ENCODE measurements around the gene RAMAC.

Gene RAMAC

DNA sequence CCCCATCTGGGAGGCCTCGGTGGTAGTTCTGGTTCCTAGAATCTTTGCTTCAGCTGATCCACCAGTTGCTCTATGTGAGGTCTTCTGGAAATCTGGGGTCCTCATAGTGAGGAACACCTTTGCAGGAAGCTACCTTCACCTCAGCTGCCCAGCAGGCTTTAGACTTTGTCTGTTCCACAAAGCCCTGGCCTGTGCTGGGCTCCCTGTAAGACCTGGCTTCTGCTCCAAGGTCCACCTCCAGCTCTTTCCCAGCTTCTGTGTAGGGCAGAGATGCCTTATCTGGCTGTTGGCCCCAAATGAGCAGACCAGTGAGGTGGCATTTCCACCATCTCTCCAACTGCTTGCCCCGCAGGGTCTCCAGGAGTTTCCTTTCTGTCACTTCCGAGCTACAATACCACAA is 25.2 kb upstream of the RAMAC start:
- no peaks in the 10 kb centered on the region for H3K4me1 ChIP-seq (ENCODE audit: low read length)
- H3K9me3 ChIP-seq (ENCODE audit: insufficient read depth, low read length): no peaks in the 10 kb centered on the region
- H3K36me3 ChIP-seq (replicated peaks; ENCODE audit: low read depth, low read length): no peaks in the 10 kb centered on the region
- H3K4me3 ChIP-seq (ENCODE audit: low read length): no peak overlapping the region
- TF ChIP-seq EZH2phosphoT487 (IDR thresholded peaks at IDR 0.05; ENCODE audit: low read depth): no peak
- TF ChIP-seq, protein P1, sequence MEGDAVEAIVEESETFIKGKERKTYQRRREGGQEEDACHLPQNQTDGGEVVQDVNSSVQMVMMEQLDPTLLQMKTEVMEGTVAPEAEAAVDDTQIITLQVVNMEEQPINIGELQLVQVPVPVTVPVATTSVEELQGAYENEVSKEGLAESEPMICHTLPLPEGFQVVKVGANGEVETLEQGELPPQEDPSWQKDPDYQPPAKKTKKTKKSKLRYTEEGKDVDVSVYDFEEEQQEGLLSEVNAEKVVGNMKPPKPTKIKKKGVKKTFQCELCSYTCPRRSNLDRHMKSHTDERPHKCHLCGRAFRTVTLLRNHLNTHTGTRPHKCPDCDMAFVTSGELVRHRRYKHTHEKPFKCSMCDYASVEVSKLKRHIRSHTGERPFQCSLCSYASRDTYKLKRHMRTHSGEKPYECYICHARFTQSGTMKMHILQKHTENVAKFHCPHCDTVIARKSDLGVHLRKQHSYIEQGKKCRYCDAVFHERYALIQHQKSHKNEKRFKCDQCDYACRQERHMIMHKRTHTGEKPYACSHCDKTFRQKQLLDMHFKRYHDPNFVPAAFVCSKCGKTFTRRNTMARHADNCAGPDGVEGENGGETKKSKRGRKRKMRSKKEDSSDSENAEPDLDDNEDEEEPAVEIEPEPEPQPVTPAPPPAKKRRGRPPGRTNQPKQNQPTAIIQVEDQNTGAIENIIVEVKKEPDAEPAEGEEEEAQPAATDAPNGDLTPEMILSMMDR (IDR thresholded peaks at IDR 0.05; ENCODE audit: low read depth, low read length): no peak
- H3K79me2 ChIP-seq (ENCODE audit: low read length): no peaks in the 10 kb centered on the region
- H3K4me2 ChIP-seq (ENCODE audit: low read length): no peak overlapping the region
- no peak overlapping the region for H3K27ac ChIP-seq (ENCODE audit: low read length)
- H3K9ac ChIP-seq (ENCODE audit: low read length): no peak overlapping the region
- no peaks in the 10 kb centered on the region for H4K20me1 ChIP-seq (ENCODE audit: insufficient read depth, low read length)
- H2AFZ ChIP-seq (ENCODE audit: low read depth, low read length): no peak overlapping the region
- no peaks in the 10 kb centered on the region; the same call in 1 of the 2 replicates for H3K27me3 ChIP-seq (ENCODE audit: low read depth, low read length)

DNA sequence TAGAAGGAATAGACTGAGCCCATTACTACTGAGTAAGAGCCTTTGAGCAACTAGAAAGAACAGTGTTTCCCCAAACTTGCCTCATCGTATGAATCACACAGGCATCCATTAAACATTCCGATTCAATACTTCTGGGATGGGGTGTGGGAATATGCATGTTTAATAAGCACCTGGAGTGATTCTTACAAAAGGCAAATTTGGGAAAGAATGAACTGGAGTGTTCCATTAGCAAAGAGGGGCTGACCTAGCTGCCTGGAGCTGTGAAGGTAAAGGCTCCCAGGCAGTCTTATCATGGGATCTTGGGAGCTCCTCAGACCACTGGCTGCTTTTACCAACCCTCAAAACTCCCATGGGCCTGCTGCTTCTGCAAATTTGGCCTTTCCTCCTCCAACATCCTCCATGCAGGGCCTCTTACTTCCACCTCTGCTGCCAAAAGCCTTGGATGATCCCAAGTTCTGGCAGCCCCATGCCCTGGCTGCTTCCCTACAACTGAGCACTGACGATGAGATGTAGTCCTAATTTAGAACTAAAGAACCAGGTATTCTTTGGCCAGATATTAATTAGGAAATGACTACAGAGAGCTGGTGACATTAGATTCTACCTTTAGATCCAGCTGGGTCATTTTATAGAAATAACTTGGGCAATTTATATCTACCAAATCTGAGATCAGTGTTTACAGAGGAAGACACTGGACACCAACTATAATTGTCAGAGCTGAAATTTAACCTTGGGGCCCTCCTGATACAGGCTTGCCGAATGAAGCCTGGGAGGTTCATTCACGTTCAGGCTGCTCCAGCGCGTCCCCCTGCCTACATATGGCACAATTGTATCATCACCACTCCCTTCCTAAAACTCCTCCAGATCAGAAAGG is 22.3 kb upstream of the RAMAC start:
- H3K4me2 ChIP-seq (ENCODE audit: low read length): no peak overlapping the region
- H3K9ac ChIP-seq (ENCODE audit: low read length): no peak overlapping the region
- H2AFZ ChIP-seq (ENCODE audit: low read depth, low read length): no peak overlapping the region
- H3K79me2 ChIP-seq (ENCODE audit: low read length): no peaks in the 10 kb centered on the region
- H3K4me1 ChIP-seq (ENCODE audit: low read length): peaks cover 7% of the 10 kb centered on the region
- no peaks in the 10 kb centered on the region; the same call in 1 of the 2 replicates for H3K27me3 ChIP-seq (ENCODE audit: low read depth, low read length)
- H3K27ac ChIP-seq (ENCODE audit: low read length): no peak overlapping the region
- H3K9me3 ChIP-seq (ENCODE audit: insufficient read depth, low read length): no peaks in the 10 kb centered on the region
- no peaks in the 10 kb centered on the region for H3K36me3 ChIP-seq (replicated peaks; ENCODE audit: low read depth, low read length)
- H4K20me1 ChIP-seq (ENCODE audit: insufficient read depth, low read length): no peaks in the 10 kb centered on the region
- no peak for TF ChIP-seq EZH2phosphoT487 (IDR thresholded peaks at IDR 0.05; ENCODE audit: low read depth)
- TF ChIP-seq, protein P1 (IDR thresholded peaks at IDR 0.05; ENCODE audit: low read depth, low read length): no peak
- no peak overlapping the region for H3K4me3 ChIP-seq (ENCODE audit: low read length)

GRCh38 chr15:82964890-82965289 is 21.1 kb upstream of the RAMAC start:
- Histone ChIP-seq H4K20me1 (ENCODE audit: insufficient read depth, low read length) (no peaks in the 10 kb centered on the region), H3K4me3 (ENCODE audit: low read length) (no peak overlapping the region), H3K36me3 (replicated peaks; ENCODE audit: low read depth, low read length) (no peaks in the 10 kb centered on the region), H3K9me3 (ENCODE audit: insufficient read depth, low read length) (no peaks in the 10 kb centered on the region), H3K9ac (ENCODE audit: low read length) (no peak overlapping the region), H3K4me2 (ENCODE audit: low read length) (no peak overlapping the region), H3K27me3 (ENCODE audit: low read depth, low read length) (no peaks in the 10 kb centered on the region; the same call in 1 of the 2 replicates), H3K79me2 (ENCODE audit: low read length) (no peaks in the 10 kb centered on the region), H2AFZ (ENCODE audit: low read depth, low read length) (no peak overlapping the region), H3K4me1 (ENCODE audit: low read length) (peaks cover 7% of the 10 kb centered on the region), H3K27ac (ENCODE audit: low read length) (no peak overlapping the region)
- TF ChIP-seq EZH2phosphoT487 (IDR thresholded peaks at IDR 0.05; ENCODE audit: low read depth): no peak
- TF ChIP-seq, protein P1 (IDR thresholded peaks at IDR 0.05; ENCODE audit: low read depth, low read length): no peak

- H3K4me1 ChIP-seq (ENCODE audit: low read length): peaks cover 7% of the 10 kb centered on the region
- H3K27me3 ChIP-seq (ENCODE audit: low read depth, low read length): no peaks in the 10 kb centered on the region
- H3K4me2 ChIP-seq (ENCODE audit: low read length): no peak overlapping the region
- no peak overlapping the region for H3K9ac ChIP-seq (ENCODE audit: low read length)
- no peak overlapping the region for H3K4me3 ChIP-seq (ENCODE audit: low read length)
- no peaks in the 10 kb centered on the region for H4K20me1 ChIP-seq (ENCODE audit: insufficient read depth, low read length)
- H2AFZ ChIP-seq (ENCODE audit: low read depth, low read length): no peak overlapping the region
- no peaks in the 10 kb centered on the region for H3K9me3 ChIP-seq (ENCODE audit: insufficient read depth, low read length)
- H3K36me3 ChIP-seq (replicated peaks; ENCODE audit: low read depth, low read length): no peaks in the 10 kb centered on the region
- no peak overlapping the region for H3K27ac ChIP-seq (ENCODE audit: low read length)
- no peaks in the 10 kb centered on the region for H3K79me2 ChIP-seq (ENCODE audit: low read length)
- TF ChIP-seq, protein P1 (IDR thresholded peaks at IDR 0.05; ENCODE audit: low read depth, low read length): no peak
- no peak for TF ChIP-seq EZH2phosphoT487 (IDR thresholded peaks at IDR 0.05; ENCODE audit: low read depth)
Measured at GRCh38 chr15:82966671-82967071, 19.3 kb upstream of the RAMAC start.
